K562 (cell line): ENCODE measurements around the gene RIPOR1. TPM values are rescaled to one million over a fixed set of nuclear protein-coding genes. Genes with fewer than 3 reads are reported as not detected.
A peak's percentile ranks its signal among the peaks of the same experiment; 100 is the strongest.

Source experiments
- JUN ChIP-seq, 2 experiments: sonication (generic) in 1 of 2; formaldehyde crosslinking in 1 of 2; IDR thresholded peaks; 2 replicates each; pipeline versions ENCODE4 v1.6.1 to v1.8.0; 2012 to 2022; ENCODE audit warnings: borderline replicate concordance in 2 of 2, mild to moderate bottlenecking in 2 of 2, improper control_type of control experiment in 1 of 2, low read depth in 1 of 2, low read length in 1 of 2, missing genetic modification reagents in 1 of 2
- LEF1 ChIP-seq: fragments of 450-650 bp; IDR thresholded peaks from 2 replicates; pipeline ENCODE4 v1.6.1; 2016; ENCODE audit warnings: mild to moderate bottlenecking
- MAX ChIP-seq: sonication (generic); formaldehyde crosslinking; IDR thresholded peaks from 2 replicates; pipeline ENCODE4 v1.9.0; 2022; ENCODE audit warnings: mild to moderate bottlenecking, missing genetic modification reagents
- MGA ChIP-seq: fragments of 450-650 bp; IDR thresholded peaks from 2 replicates; pipeline ENCODE4 v1.6.1; 2016; ENCODE audit warnings: mild to moderate bottlenecking, moderate library complexity
- SOX6 ChIP-seq: fragments of 450-650 bp; IDR thresholded peaks from 2 replicates; pipeline ENCODE4 v1.6.1; 2014; ENCODE audit warnings: mild to moderate bottlenecking
- TCF15 ChIP-seq: fragments of 250-450 bp; sonication (Bioruptor Pico); IDR thresholded peaks from 2 replicates; pipeline ENCODE4 v1.8.0; 2022; ENCODE audit warnings: moderate library complexity, mild to moderate bottlenecking, inconsistent platforms
- ZBTB11 ChIP-seq, 3 experiments: fragments of 200-800 bp in 1 of 3; fragments of 250-450 bp in 1 of 3; fragments of 450-650 bp in 1 of 3; sonication (Bioruptor Pico) in 1 of 3; sonication (Bioruptor generic) in 1 of 3; formaldehyde crosslinking in 1 of 3; IDR thresholded peaks; 2 replicates each; pipeline versions ENCODE4 v1.6.1 to v1.8.0; 2016 to 2022; ENCODE audit warnings: mild to moderate bottlenecking in 2 of 3, missing genetic modification characterization in 2 of 3, missing compliant biosample characterization in 1 of 3, moderate library complexity in 1 of 3
- polyA plus RNA-seq, 8 experiments: library from polyadenylated mRNA; depleted of rRNA in 4 of 8; stranded (reverse) in 5 of 8; unstranded in 3 of 8; fragments of >200 nt; fragmentation: Nextera tagmentation in 2 of 8; fragmentation: Illumina TruSeq in 1 of 8; extraction: Ambion mirVana in 2 of 8; extraction: Trizol in 1 of 8; gene quantifications; 2 replicates each; pipeline versions ENCODE4 v1.2.1 to v1.2.3, GENCODE V29; 2011 to 2014; ENCODE audit warnings: inconsistent platforms in 1 of 8, missing spikeins in 1 of 8
- total RNA-seq, 7 experiments: library from RNA; depleted of rRNA in 6 of 7; stranded (reverse); fragments of >200 nt in 6 of 7; fragmentation: Illumina TruSeq in 2 of 7; extraction: Trizol in 2 of 7; gene quantifications; 2 replicates each; pipeline versions ENCODE4 v1.2.1 to v1.2.3, GENCODE V29; 2011 to 2021; ENCODE audit warnings: low replicate concordance in 1 of 7

RIPOR1 gene
- total and polyA plus RNA-seq, 9 of the 15 experiments (the other 6 are each of a cell fraction or from before 2014, with no cell fraction given), result 0.36 to 31.1 (median 3.0) TPM

GRCh38 chr16:67504031-67505021 lies 24.3 kb upstream of the RIPOR1 start (continued):
- TF ChIP-seq ZBTB11 (CRISPR knock-in tag; IDR thresholded peaks at IDR 0.05) (peak in 1 of 3 experiments; percentile 49; a peak in 2 of 6 replicates), MGA (peak; percentile 79), JUN (IDR thresholded peaks at IDR 0.05; ENCODE audit: borderline replicate concordance, low read depth, low read length) (peak; percentile 90), JUN (CRISPR knock-in tag; IDR thresholded peaks at IDR 0.05; ENCODE audit: borderline replicate concordance) (no peak), SOX6 (peak; percentile 36; the same call in 1 of the 2 replicates), LEF1 (peak; percentile 51; the same call in 1 of the 2 replicates), MAX (CRISPR knock-in tag) (peak; percentile 51), TCF15 (CRISPR knock-in tag) (no peak)
